ENCODE measurements around the gene IL15RA.

IL15RA gene, protein sequence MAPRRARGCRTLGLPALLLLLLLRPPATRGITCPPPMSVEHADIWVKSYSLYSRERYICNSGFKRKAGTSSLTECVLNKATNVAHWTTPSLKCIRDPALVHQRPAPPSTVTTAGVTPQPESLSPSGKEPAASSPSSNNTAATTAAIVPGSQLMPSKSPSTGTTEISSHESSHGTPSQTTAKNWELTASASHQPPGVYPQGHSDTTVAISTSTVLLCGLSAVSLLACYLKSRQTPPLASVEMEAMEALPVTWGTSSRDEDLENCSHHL

DNA sequence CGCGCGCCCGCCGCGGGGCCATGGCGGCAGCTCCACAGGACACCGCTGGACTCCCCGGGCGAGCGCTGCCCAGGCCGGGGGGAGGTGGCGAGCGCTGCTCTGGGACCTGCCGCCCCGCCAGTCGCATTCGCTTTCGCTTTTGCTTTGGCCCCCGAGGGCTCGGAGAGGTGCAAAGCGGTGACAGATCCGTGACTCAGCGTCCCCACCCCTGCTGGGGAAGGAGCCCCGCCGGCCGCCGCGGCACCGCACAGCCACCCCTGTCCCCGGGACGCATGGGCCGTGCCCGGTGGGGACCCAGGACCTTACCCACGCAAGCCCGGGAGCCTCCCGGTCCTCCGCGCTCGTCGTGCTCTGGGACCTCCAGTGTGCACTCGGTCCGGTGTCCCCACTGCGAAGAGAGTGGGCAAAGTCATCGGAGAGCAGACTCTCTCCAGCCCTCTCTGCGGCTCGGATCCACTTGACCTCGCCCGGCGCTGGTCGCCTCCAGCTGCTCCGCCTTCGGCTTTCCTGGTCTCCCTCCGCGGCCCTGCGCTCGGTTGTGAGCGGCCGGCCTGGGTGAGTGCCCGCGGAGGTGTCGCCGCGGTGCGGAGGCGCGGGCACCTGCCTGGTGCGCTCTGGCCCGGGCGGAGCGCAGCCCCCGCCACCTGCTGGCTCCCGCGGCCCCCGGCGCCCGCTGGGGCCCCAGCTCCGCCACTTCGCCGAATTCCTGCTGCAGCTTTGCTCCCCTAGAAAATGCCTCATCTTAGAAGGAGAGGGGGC lies at the start of gene IL15RA:
Gene IL15RA, minus strand, starts transcription at position 73 of the 759 bp plus-strand sequence. Its CDS starts 51 bp downstream, at position 22.
- peak within 1 kb of the TSS; percentile 94 for H3K9ac ChIP-seq (ENCODE audit: low read length)
- no peaks in the 10 kb centered on the region for H3K36me3 ChIP-seq (ENCODE audit: control insufficient read depth, insufficient read depth, low read length)

DNA sequence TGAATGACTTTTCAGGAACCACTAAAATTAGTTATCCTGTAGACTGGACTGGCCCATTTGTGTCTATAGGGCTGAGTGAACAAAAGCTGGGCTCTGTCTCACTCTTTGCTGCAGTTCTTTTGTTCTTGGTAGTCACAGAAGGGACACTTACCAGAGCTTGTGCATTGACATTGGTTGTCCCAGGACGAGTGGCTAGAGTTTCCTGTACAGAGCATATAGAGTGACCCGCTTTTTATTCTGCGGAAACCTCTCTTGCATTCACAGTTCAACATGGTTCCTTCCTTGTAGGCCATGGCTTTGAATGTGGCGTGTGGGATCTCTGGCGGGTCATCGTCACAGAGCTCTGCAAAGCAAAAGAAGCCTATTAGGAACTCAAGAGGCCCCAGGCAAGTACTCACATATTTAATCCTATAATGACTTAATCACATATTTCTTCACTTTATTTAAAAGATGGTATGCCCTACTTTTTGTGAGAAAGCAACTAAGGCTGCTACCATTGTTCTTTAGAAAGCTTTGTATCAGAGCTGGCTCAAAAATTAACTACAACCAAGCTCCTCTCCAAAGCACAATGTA lies 48.4 kb upstream of the IL15RA start:
- no peaks in the 10 kb centered on the region for H3K9me3 ChIP-seq (ENCODE audit: control insufficient read depth, low read length)
- H3K4me3 ChIP-seq (ENCODE audit: low read length): no peak overlapping the region
- no peaks in the 10 kb centered on the region for H3K27me3 ChIP-seq (ENCODE audit: control insufficient read depth, insufficient read depth, low read length)
- H3K36me3 ChIP-seq (ENCODE audit: control insufficient read depth, insufficient read depth, low read length): no peaks in the 10 kb centered on the region
- H3K4me1 ChIP-seq (ENCODE audit: control insufficient read depth, insufficient read depth, low read length): no peaks in the 10 kb centered on the region
- no peak overlapping the region for H3K9ac ChIP-seq (ENCODE audit: low read length)

More for the DNA sequence above, at the start of gene IL15RA:
- H3K9me3 ChIP-seq (ENCODE audit: control insufficient read depth, low read length): no peaks in the 10 kb centered on the region
- peak within 1 kb of the TSS; percentile 87 for H3K4me3 ChIP-seq (ENCODE audit: low read length)
- H3K4me1 ChIP-seq (ENCODE audit: control insufficient read depth, insufficient read depth, low read length): peaks cover 8% of the 10 kb centered on the region
- no peaks in the 10 kb centered on the region for H3K27me3 ChIP-seq (ENCODE audit: control insufficient read depth, insufficient read depth, low read length)

- Histone ChIP-seq H3K4me1 (ENCODE audit: control insufficient read depth, insufficient read depth, low read length) (no peaks in the 10 kb centered on the region), H3K9ac (ENCODE audit: low read length) (no peak overlapping the region), H3K27me3 (ENCODE audit: control insufficient read depth, insufficient read depth, low read length) (no peaks in the 10 kb centered on the region), H3K4me3 (ENCODE audit: low read length) (no peak overlapping the region), H3K9me3 (ENCODE audit: control insufficient read depth, low read length) (no peaks in the 10 kb centered on the region), H3K36me3 (ENCODE audit: control insufficient read depth, insufficient read depth, low read length) (no peaks in the 10 kb centered on the region)
Observed at GRCh38 chr10:6024334-6024682, 47.0 kb upstream of the IL15RA start.

DNA sequence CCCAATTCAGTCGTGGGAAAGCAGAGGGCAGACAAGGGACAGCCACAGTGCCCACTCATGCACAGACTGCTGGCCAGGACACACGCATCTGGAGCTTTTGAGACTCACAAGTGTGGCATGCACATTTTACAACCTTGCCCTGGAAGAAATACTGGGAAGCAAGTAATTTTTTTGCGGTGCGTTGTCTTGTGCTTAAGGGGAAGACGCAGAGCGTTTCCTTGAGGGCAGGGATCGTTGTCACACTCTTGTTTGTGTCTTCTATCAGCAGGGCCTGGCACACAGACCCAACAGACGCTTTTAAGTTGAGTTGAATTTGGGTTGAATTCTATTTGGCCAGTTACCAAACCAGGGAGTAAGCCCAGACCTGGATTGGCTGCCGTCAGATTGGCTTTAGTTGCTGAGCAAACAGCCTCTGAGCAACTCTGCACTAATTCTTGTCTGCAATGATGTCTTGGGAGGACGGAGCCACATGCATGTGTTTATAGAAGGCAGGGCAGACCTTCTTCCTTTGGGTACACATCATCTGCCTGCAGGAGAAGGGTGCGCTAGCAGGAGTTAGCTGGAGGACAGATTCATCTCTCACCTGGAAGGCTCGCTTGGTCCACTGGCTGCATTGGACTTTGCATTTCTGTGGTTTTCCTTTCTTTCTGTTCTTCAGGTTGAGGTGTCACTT lies 46.5 kb upstream of the IL15RA start:
- H3K9me3 ChIP-seq (ENCODE audit: control insufficient read depth, low read length): no peaks in the 10 kb centered on the region
- H3K27me3 ChIP-seq (ENCODE audit: control insufficient read depth, insufficient read depth, low read length): no peaks in the 10 kb centered on the region
- no peak overlapping the region for H3K9ac ChIP-seq (ENCODE audit: low read length)
- H3K4me1 ChIP-seq (ENCODE audit: control insufficient read depth, insufficient read depth, low read length): peaks cover under 1% of the 10 kb centered on the region
- no peaks in the 10 kb centered on the region for H3K36me3 ChIP-seq (ENCODE audit: control insufficient read depth, insufficient read depth, low read length)
- H3K4me3 ChIP-seq (ENCODE audit: low read length): no peak overlapping the region

DNA sequence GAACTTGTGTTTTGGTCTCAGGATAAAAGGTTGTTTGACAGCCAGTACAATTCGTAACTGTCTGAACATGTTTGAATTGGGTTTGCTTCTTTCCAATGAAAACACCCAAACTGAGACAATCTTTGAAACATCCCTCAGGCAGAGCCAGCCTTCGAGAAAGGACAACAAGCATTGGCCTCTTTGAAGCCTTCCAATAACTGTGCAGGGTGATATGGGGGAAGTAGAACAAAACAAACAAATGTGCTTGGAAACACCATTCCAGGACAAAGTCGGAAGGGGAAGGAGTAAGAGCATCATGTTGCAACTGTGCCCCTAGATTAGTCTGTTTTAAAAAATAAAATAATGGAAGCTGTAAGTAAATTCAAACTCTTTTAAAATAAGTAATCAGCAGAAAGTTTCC lies 45.3 kb upstream of the IL15RA start:
- Histone ChIP-seq H3K4me3 (ENCODE audit: low read length) (no peak overlapping the region), H3K4me1 (ENCODE audit: control insufficient read depth, insufficient read depth, low read length) (peaks cover 12% of the 10 kb centered on the region), H3K9ac (ENCODE audit: low read length) (no peak overlapping the region), H3K36me3 (ENCODE audit: control insufficient read depth, insufficient read depth, low read length) (no peaks in the 10 kb centered on the region), H3K27me3 (ENCODE audit: control insufficient read depth, insufficient read depth, low read length) (no peaks in the 10 kb centered on the region), H3K9me3 (ENCODE audit: control insufficient read depth, low read length) (no peaks in the 10 kb centered on the region)

DNA sequence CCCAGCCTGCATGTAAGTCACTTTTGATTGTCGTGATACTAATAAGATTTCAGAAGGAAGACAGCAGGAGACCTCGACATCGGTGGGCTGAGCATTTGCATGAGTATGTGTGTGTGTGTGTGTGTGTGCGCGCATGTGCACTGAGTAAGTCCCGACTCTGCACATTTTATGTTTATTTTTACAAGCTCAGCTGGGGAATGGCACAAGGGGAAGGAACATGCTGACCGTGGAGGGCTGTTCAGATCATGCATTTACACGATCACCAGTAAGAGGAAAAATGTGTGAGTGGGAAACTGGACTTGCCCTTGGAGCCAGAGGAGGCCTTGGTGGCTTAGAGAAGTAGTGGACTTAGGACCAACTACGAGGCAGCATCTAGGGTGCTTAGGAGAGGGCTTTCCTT lies 43.5 kb upstream of the IL15RA start:
- Histone ChIP-seq H3K9ac (ENCODE audit: low read length) (no peak overlapping the region), H3K36me3 (ENCODE audit: control insufficient read depth, insufficient read depth, low read length) (no peaks in the 10 kb centered on the region), H3K27me3 (ENCODE audit: control insufficient read depth, insufficient read depth, low read length) (no peaks in the 10 kb centered on the region), H3K9me3 (ENCODE audit: control insufficient read depth, low read length) (no peaks in the 10 kb centered on the region), H3K4me1 (ENCODE audit: control insufficient read depth, insufficient read depth, low read length) (peaks cover 14% of the 10 kb centered on the region), H3K4me3 (ENCODE audit: low read length) (no peak overlapping the region)

DNA sequence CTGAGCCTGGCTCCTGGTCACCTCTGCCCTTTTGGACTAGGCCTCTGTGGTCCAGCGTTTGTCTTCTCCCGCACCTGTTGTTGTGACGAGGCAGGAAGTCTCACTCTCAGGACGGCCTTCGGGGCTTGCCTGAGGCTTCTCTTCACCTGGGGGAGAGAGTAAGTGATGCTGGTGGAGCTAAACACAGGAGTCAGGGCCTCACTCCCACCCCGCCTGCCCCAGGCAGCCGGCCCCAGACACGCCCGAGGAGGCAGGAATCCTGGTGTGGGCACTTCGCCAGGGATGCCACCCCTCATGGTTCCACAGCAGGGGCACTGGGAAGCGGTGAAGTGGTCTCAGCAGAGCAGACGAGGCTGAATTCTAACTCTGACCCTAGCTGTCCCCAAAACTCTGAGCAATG lies 42.5 kb upstream of the IL15RA start:
- Histone ChIP-seq H3K27me3 (ENCODE audit: control insufficient read depth, insufficient read depth, low read length) (no peaks in the 10 kb centered on the region), H3K36me3 (ENCODE audit: control insufficient read depth, insufficient read depth, low read length) (no peaks in the 10 kb centered on the region), H3K4me3 (ENCODE audit: low read length) (no peak overlapping the region), H3K9me3 (ENCODE audit: control insufficient read depth, low read length) (no peaks in the 10 kb centered on the region), H3K9ac (ENCODE audit: low read length) (no peak overlapping the region), H3K4me1 (ENCODE audit: control insufficient read depth, insufficient read depth, low read length) (peaks cover 14% of the 10 kb centered on the region)

DNA sequence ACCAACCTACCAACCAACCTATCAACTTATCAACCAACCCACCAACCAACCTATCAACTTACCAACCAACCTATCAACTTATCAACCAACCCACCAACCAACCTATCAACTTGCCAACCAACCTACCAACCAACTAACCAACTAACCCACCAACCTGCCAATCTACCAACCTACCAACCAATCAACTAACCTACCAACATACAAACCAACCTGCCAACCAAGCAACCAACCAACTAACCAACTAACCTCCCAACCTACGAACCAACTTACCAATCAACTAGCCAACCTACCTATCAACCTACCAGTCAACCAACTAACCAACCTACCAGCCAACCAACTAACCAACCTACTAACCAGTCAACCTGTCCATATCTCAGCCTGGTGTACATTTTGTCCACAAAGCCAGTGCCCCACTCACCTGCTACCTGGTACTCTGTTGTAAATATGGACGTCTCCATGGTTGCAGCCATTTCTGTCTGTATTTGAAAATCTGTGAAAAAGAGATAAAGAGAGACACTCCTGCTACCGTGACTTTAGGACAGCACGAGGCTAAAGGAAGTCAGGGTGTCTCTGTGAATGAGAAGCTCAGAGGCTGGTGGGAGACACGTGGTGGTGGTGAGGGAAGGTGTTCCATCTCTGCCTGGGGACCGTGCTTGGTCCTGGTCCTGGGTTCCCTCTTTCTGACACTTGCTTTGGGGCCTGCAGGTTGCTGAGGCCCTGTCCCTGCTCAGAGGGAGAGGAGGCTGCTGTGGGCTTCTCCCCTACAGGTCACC lies 41.9 kb upstream of the IL15RA start:
- H3K27me3 ChIP-seq (ENCODE audit: control insufficient read depth, insufficient read depth, low read length): no peaks in the 10 kb centered on the region
- H3K36me3 ChIP-seq (ENCODE audit: control insufficient read depth, insufficient read depth, low read length): no peaks in the 10 kb centered on the region
- no peak overlapping the region for H3K4me3 ChIP-seq (ENCODE audit: low read length)
- H3K9ac ChIP-seq (ENCODE audit: low read length): no peak overlapping the region
- H3K4me1 ChIP-seq (ENCODE audit: control insufficient read depth, insufficient read depth, low read length): peaks cover 14% of the 10 kb centered on the region
- H3K9me3 ChIP-seq (ENCODE audit: control insufficient read depth, low read length): no peaks in the 10 kb centered on the region

GRCh38 chr10:6018422-6018821 lies 41.1 kb upstream of the IL15RA start:
- no peak overlapping the region for H3K4me3 ChIP-seq (ENCODE audit: low read length)

DNA sequence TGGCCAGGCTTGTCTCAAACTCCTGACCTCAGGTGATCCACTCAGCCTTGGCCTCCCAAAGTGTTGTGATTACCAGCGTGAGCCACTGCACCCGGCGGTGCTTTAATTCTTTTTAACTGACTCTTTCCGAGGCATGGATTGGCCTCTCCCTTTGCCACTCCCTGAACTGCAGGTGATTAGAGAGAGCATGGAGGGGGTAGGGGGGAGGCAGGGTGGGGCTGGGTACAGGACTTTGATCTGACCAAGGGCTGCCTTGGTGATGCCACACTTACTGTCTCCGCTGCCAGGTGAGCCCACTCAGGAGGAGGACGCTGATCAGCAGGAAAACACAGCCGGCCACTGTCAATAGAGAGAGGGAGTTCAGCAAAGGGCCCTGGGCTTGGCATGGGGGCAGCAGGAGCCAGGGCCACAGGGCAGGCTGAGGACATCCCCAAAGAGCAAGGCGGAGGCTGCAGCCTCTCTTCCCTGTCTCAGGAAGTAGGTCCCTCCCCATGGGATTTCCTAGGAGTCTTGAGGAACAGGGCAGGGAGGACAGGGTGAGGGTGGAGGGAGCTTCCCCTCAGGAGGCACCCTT lies 40.5 kb upstream of the IL15RA start:
- H3K4me1 ChIP-seq (ENCODE audit: control insufficient read depth, insufficient read depth, low read length): peaks cover 14% of the 10 kb centered on the region
- H3K27me3 ChIP-seq (ENCODE audit: control insufficient read depth, insufficient read depth, low read length): no peaks in the 10 kb centered on the region
- H3K9ac ChIP-seq (ENCODE audit: low read length): no peak overlapping the region
- no peaks in the 10 kb centered on the region for H3K36me3 ChIP-seq (ENCODE audit: control insufficient read depth, insufficient read depth, low read length)
- no peak overlapping the region for H3K4me3 ChIP-seq (ENCODE audit: low read length)
- H3K9me3 ChIP-seq (ENCODE audit: control insufficient read depth, low read length): no peaks in the 10 kb centered on the region

More at GRCh38 chr10:6018422-6018821, 41.1 kb upstream of the IL15RA start:
- Histone ChIP-seq H3K9me3 (ENCODE audit: control insufficient read depth, low read length) (no peaks in the 10 kb centered on the region), H3K36me3 (ENCODE audit: control insufficient read depth, insufficient read depth, low read length) (no peaks in the 10 kb centered on the region), H3K27me3 (ENCODE audit: control insufficient read depth, insufficient read depth, low read length) (no peaks in the 10 kb centered on the region), H3K9ac (ENCODE audit: low read length) (no peak overlapping the region), H3K4me1 (ENCODE audit: control insufficient read depth, insufficient read depth, low read length) (peaks cover 14% of the 10 kb centered on the region)

- Histone ChIP-seq H3K27me3 (ENCODE audit: control insufficient read depth, insufficient read depth, low read length) (no peaks in the 10 kb centered on the region), H3K36me3 (ENCODE audit: control insufficient read depth, insufficient read depth, low read length) (no peaks in the 10 kb centered on the region), H3K9ac (ENCODE audit: low read length) (no peak overlapping the region), H3K9me3 (ENCODE audit: control insufficient read depth, low read length) (no peaks in the 10 kb centered on the region), H3K4me3 (ENCODE audit: low read length) (no peak overlapping the region), H3K4me1 (ENCODE audit: control insufficient read depth, insufficient read depth, low read length) (peaks cover 14% of the 10 kb centered on the region)
Observed at GRCh38 chr10:6014241-6014761, 37.0 kb upstream of the IL15RA start.
